Activated T-cell treated with anti-CD3 and anti-CD28 coated beads, Interleukin-2, amount 50 U/mL, for 48 hours (primary cell): ENCODE measurements around the gene LPP.

ENCODE experiments used
- DNase-seq, 2 experiments: peaks; one replicate each; pipeline ENCODE4 v3.0.0-alpha.2; 2020

Gene LPP

DNA sequence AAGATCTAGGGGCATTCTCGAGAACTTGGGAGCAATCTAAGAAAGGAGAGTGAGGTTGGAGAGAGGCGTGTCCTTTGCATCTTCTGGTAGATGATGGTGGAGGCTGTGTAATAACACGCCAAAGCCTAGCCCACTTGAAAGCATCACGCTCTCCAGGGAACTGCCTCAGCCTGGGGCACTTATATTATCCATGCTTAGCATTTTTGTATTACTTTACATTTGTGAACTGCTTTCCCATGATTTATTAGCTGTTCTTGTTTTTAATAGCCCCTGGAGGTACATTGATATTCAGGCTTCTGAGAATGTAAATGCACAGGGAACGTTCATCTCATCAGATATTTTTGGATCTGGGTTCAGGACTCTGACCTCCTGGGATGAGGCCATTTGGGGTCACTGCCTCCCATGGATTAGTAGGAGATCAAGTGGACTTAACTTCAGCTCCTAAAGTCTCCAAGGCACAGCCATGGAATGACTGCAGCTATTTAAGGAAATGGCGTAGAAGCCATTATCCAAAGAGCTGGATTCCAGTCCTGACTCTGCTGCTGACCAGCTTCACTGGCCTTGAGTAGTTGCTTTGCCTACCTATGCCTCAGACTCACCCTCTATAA, 124.9 kb downstream of the LPP start:
- DNase-seq: no peak

DNA sequence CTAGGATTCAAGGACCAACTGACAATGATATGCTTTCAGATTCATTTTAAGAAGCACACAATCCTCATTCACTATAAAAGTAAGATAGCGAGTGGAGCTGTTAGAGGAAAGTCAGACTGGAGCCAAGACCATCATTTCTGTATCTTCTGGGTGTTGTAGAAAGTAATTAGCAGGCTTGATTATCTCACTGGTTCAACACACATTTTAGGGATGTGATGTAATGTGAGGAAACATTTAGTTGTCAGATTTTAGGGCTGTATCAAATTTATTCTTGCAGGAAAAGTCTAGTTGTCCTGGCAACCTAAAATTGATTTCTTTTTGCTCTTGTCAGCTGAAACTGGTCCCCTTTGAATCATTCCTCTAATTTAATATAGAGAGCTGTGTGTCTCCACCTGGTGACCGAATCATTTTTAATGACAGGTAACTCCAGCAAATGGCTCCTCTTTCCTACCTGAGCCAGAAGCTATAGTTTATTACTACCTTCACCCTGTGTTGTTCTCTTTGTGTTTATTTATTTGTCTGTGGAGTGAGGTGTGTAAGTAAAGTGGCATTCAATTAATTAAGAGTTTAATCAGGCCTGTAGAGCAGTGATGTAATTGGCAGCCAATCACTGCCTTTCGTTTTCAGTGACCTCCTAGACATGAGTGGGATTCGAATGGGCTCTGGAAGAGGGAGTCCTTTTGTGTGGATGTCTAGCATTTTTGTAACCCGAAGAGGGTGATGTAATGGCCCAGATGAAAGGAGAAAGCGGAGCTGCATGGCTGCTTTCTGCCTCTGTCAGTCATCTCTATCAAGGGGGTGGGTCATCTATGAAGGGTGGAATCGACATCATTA, 125.8 kb downstream of the LPP start:
- no peak for DNase-seq

DNA sequence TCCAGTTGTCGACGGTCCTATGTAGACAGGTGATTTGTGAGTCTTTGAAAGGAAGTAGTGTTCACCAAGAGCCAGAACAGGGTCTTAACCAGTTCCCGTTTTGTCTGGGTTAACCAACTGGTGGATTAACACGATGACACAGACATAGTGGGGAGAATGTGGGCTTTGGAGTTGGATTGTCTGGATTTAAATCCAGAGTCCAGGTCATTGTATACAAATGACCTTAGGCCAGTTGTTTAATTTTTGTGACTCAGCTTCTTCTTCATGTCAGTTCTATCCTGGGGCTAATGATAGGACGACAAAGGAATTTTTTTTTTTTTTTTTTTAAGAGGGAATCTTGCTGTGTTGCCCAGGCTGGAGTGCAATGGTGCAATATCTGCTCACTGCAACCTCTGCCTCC, 126.7 kb downstream of the LPP start:
- no peak for DNase-seq

DNA sequence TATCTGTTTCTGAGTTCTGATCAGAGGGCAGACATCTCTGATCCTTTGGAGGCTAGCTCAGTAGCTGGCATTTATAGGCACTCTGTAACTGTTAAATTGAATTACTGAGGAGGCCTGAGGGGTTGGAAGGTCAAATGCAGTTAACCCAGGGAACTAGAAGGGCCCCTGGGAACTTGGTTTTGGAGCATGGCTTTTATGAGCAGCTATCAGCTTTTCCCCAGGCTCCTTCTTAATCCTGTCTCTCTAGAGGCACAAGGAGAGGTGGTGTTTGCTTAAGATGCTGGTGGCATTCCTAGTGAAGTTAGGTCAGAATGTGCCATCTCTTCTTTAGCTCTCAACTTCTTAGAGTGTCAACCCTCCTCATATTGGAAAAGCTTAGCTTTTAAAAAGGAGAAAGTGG, 128.9 kb downstream of the LPP start:
- no peak for DNase-seq

DNA sequence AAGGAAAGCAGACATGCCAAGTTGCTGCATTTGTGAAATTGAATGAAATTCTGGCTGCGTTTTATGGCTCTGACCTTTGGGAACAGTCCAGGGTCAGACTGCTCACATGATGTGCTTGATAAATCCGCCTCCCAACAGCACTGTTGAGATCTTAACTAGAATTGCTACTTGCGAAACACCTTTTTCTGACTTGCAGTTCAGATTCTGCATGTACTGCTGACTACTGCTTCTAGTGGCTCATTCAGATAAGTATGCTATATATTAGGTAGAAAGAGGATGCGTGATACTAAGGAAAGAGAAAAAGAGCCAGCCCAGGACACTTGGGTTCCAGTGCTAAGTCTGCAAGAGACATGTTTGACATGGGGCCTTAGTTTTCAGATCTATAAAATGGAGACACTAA, 129.4 kb downstream of the LPP start:
- peak in 1 of 2 experiments; percentile 27 for DNase-seq

DNA sequence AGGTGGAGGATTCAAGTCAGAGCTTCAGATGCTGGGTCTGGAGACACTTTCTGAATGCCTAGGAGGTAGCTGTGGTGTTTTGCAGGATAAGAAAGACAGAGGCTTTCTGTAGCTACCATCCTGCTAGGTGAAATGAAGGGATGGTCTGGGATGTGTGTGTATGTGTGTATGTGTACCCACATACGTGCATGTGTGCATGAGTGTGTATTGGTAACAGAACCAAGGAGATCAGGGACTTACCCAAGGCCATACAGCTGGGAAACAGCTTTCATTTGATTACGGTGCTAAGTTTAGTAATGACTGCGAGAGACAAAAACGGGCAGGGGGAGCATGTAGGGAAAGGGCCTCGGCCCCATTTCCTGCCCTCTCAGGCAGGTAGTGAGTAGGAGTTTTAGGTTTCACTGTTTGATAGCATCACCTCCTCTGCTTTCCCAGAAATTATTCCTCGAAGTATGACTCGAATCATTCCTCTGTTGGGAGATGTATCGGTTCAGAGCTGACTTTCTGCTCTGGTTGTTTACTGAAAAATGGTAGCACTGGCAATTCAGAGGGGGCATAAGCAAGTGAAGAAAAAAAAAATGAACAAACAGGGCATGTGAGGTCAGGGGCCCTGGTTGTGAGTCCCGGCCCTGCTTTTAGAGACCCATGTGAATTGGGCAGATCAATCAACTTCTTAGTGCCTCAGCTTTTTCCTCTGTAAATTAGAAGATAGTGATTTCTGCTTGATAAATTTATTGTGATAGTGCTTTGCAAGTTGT, 130.7 kb downstream of the LPP start:
- peak; percentile 63 to 77 for DNase-seq

DNA sequence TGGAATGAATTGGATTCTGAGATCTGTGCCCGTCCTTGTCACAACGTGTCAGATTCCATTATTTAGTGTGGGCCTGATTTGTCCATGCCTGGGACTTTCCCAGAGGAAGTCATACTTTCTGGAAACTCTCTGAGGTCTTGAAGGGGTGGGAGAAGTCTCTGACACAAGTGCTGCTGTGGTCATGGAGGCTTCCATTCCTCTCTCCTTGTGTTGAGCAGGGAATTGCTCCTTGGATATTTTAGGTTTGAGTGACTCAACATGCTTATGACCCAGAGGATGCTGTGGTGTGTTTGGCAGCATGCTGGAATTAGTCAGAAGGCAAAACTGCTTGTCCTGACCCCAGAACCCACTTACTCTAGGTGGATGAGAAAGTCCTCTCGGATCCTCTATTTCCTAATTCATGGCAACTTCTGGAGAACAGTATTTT, 132.1 kb downstream of the LPP start:
- peak in 1 of 2 experiments; percentile 44 for DNase-seq

DNA sequence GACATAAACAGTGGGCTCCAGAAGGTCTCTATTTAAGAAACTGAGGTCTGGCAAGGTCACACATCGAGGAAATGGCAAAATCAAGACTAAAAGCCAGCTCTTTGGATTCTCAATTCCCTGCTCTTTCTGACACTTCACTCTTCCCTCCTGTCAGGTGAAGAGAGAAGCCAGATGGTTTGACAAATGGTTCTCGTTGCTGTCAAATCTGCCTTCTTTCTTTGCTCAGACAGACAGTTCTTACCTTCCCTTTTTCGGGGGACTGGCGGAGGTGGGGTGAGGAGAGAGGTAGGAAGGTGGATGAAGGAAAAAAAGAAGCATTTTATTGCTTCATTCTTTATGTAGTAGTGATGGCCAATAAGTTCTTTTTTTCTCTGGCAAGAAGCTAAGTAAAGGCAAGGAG, 133.4 kb downstream of the LPP start:
- DNase-seq: no peak

DNA sequence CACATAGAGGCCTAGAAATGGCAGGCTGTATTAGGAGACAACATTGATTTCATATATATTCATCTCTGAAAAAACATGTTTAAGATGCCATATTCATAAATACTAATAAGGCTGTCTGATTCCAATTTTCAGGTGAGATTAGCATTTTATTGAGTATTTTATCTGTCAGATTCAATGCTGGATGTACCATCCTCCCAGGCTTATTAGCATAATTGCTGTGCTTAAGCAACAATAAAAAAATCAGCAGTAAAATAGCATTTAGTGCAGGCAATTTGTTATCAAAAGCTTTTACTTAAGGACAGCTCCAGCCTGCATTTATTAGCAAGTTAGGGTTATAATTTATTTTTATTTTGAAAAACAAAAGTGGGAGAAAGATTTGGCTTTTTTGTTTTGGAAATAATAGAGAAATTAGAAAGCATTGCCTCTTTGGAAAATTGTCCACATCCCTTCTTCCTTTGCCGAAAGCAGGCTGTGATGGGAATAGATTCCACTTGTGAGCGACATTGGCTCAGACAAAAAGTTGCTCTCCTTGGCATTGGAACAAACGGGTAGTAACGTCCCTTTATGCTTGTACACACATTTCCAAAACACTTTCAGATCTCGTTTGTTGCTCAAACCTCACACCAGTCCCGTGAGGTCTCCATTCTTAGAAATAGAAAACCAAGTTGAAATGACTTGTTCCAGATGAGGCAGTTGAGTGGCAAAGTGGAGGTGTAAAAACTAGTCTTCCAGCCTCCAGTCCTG, 134.0 kb downstream of the LPP start:
- no peak for DNase-seq

DNA sequence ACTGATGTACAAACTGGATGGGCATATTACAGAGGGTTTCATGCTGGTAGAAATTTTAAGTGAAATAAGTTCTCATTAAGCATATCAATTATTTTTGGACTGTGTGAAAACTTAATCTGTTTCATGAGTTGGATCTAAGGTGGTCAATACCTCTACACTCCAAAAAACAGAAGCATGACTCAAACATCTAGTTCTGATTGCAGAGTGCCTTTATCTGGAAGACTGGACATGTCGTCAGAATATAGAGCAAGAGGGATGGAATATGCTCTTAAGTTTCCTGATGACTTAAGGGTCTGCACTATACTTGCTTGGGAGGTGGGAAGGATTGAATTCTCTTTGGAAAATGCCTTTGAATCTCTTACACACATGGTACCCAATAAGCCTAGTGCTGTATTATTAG, 138.3 kb downstream of the LPP start:
- DNase-seq: no peak

DNA sequence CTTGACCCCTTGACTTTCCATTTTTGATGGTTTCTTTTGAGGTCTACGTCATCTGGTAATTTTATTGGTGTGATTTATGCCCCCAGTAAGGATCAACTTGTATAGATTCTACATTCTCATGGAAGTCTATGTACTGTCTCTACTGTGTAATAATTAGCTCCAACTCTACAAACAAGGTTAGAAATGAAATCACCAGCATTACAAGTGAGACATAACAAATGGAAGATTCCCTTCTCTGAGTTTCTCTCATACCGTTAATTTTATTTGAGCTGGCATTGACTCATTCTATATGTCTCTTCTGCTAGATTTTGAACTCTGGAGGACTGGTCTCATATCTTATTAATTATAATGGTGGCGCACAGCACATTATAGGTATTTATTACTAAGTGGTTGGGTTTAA, 138.9 kb downstream of the LPP start:
- no peak for DNase-seq

DNA sequence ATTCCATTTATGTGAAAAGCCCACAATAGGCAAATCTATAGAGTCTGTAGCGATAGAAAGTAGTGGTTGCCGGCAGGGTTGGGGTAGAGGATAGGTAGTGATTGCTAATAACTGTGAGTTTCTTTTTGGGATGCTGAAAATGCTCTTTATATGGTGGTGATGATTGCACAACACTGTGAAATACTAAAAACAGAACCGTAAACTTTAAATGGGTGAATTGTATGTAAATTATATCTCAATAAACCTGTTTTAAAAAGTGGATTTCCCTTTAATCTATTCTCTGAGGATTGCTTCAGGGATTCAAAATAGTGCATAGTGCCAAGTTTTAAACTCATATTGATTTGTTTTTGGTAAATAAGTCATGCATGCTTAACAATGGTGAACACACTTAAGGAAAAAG, 140.2 kb downstream of the LPP start:
- no peak for DNase-seq

DNA sequence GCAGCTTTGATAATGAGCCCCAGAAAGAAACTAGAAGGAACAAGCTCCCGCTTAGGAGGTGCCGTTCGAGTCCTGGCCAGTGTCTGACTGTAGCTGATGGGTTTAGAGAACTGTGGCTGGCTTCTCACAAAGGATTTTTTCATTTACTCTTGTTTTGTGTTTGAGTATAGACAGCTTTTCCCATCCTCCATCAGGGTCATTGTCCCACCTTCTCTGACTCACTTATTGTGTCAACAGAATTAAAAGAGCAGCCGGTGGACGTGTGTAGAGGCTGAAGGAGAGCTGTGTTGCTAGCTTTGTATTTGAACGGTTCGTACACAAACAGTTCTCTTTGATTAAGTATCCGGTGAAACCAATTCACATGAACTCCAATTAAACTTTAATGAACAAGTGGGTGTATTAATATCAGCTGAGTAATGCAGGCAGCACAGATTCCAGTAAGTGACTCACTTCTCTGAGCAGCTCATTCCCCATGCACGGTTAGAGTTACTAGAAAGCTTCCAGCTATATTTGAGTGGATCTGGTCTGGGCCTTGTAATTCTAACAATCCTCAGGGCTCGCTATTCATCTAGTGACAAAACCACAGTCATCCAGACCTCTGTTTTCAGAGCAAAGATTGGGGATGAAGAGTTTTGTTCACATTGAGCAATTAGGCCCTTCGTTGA, 141.0 kb downstream of the LPP start:
- DNase-seq: peak in 1 of 2 experiments; percentile 33

DNA sequence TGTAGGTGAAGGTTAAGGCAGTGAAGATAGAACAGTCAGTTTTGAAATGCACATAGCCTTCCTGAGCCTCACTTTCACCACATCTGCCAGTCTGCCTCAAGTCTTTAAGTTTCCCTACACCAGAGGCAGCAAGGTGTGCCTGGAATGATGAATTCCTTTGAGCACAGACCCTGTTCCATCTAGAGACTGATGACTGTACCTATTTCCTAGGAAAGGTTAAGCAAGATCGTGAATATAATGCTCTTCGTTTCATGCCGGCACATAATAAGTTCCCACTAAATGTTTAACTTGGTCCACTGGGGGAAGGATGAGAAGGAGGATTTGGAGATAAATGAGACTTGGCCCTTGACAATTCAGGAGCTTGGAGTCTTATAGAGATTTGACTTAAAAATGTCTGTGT, 141.9 kb downstream of the LPP start:
- no peak for DNase-seq

DNA sequence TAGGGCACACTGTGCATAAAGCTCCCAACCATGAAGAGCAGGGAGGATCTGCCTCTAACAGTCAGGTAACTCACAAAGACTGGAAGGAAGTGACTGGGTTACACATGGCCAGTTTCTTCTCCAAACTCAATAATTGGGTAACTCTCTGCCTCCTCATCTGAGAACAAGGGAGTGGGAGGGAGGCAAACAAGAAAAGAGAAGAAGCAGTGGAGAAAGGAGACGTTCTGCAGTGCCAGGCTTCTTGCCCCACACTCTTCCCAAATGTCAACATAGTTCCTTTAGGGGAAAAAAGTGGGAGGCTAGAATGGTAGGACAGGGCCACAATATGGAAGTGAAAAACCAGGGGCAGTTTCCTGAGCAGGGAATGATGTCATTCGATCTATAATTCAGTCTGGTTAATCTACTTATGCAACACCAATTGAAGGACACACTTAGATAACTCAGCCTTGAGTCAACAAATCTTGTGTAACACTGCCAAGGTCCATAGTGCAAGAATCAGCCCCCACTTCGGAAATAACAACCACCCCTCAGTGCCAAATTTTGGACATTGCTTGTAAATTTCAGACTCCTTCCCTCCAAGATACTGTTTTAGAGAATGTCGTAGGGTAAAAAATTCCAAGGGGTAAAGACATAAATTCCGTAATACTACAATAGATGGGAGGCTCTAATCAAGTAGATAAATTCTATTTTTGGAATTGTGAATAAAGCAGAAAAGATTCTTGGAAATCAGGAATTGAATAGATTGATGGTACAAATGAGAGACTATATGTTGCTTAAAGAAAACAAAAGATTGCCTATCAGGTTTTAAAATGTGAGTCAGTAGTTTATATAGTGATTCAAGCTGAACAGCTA, 143.0 kb downstream of the LPP start:
- no peak for DNase-seq

DNA sequence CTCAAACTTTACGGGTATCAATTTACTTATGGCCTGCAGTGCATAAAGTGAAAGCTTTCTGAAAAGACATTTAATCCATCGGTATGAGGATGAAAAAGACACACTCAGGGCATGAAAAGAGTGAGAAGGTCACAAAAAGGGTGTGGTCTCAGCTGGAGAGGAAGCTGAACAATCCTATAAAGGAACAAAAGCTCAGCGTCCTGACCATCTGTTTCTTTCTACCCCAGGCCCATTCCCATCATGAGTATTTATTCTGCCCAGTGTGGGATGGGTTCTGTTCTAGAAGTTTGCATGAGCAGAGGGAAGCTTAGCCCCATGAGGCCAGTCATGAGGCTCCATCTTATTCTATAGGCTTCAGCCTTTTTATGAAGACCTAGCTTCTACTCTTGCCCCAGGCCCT, 144.6 kb downstream of the LPP start:
- no peak for DNase-seq

DNA sequence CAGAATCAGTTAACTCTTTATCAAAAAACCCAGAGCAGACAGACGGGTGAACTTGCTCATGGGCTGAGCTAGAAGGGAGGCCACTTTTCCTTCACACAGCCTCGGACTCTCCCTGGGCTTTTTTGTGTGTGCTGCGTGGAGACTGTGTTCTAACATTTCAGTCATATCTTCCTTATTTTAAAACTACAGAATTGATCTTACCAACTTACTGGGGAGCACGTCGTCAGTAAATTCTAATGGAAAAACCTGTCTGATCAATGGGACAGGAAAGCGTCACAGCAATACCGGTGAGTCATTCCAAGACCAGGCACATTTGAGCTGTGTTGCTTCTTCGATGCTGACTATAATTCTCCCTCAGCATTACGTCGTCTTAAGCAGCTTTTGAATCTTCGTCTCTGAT, 145.1 kb downstream of the LPP start:
- peak in 1 of 2 experiments; percentile 63 for DNase-seq

DNA sequence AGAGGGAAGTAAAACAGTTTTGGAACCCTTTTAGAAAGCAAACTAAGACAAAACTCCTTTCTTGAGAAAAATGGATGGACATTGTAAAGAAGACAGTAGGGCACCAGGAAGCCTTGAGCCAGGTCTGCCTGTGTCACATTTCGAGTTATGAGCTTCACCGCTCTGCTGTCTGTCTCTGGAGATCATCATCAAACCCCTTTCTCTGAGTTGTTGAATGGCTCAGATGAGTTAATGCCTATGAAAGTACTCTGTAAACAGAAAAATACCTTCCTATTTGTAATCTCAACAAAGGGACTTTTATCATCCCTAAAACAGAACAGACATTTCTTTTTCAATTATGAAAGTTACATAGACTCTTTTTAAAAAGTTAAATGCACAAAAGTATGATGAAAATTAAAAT, 145.8 kb downstream of the LPP start:
- no peak for DNase-seq

DNA sequence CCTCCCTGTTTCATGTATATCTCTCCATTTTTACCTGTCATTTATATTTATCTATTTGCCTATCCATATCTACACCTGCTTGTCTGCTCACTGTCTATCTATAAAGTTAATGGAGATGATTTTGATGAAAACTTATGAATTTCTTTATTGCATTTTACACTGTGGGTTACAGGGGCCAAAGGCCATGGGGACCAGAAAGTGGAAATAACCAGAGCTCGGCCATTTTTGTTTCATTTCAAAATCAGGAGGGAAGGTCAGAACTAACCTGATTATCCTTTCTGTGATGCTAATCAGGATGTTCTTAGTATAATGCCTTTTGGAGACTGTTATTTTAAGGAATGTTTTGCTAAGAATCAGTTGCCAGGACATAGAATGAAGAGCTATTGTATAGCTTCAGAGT, 147.2 kb downstream of the LPP start:
- DNase-seq: no peak

DNA sequence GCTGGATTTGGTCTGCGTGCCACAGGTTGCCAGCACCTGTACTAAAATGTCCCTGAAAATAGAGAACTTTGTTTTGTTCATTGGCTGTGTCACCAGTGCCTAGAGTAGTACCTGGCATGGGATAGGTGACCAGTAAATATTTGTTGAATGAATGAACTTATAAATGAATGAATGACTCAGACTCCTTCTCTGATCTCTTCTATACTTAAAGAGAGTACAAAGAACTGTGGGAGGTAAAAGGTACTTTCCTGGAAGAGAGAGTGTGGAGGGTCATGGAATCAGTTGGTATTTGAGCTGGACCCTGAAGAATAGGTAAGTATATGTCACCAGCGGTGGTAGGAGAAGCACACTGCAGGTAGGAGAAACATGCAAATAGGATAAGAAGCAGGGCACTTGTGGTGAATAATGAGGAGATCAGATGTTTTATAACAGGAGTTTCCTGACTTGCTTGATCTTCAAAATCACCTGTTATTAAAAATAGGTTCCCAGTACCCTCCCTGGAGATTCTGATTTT, 149.4 kb downstream of the LPP start:
- no peak for DNase-seq

DNA sequence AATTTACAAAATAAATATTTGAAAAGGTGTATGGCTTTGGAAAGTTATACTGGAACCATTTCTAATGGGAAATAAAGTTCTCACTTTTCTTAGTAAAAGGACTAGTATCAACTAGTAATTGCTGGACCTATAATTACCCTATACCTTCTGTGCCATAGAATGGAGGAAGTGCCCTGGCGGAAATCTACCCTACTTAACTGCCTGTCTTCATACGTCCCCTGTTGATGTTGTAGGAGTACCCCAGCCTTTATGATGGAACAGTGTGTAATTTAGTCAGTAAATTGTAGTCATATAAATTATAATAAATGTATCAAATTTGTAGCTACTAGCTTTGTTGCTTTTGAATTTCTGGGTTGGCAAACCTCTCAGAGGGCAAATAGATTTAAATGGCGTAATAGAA, 149.9 kb downstream of the LPP start:
- no peak for DNase-seq
